Stimulated activated CD4-positive, alpha-beta T cell treated with anti-CD3 and anti-CD28 coated beads, Interleukin-4, amount 100 ng/mL, for 24 hours (primary cell): ENCODE measurements around the gene EML4.
"Not testable (repeated sequence)": the region's sequence is repeated elsewhere in the genome, so short reads cannot be mapped to it uniquely, and the experiment has no call there.

Experiments
- DNase-seq: peaks from one replicate; pipeline ENCODE4 v3.0.0-alpha.2; 2020

EML4 gene

GRCh38 chr2:42337846-42338566 is 168.9 kb downstream of the EML4 start:
- DNase-seq, result no peak

GRCh38 chr2:42338567-42339190 is 169.5 kb downstream of the EML4 start:
- no peak for DNase-seq

GRCh38 chr2:42339191-42339912 is 170.2 kb downstream of the EML4 start:
- DNase-seq, result no peak

- no peak for DNase-seq
Observed at GRCh38 chr2:42340045-42340937, 171.1 kb downstream of the EML4 start.

GRCh38 chr2:42340938-42341636 is 171.9 kb downstream of the EML4 start:
- DNase-seq, result no peak

GRCh38 chr2:42342061-42342794 is 173.1 kb downstream of the EML4 start:
- no peak for DNase-seq

GRCh38 chr2:42342795-42343241 is 173.7 kb downstream of the EML4 start:
- no peak for DNase-seq

GRCh38 chr2:42345986-42346385 is 176.8 kb downstream of the EML4 start:
- DNase-seq, result no peak

- not testable (repeated sequence) for DNase-seq
Observed at GRCh38 chr2:42346856-42347255, 177.7 kb downstream of the EML4 start.

GRCh38 chr2:42347518-42347917 is 178.4 kb downstream of the EML4 start:
- DNase-seq, result not testable (repeated sequence)

- DNase-seq, result no peak
Observed at GRCh38 chr2:42348113-42348805, 179.1 kb downstream of the EML4 start.

GRCh38 chr2:42350434-42351063 is 181.4 kb downstream of the EML4 start:
- DNase-seq, result no peak

- no peak for DNase-seq
Observed at GRCh38 chr2:42351864-42352263, 182.7 kb downstream of the EML4 start.

GRCh38 chr2:42353792-42354429 is 184.8 kb downstream of the EML4 start:
- no peak for DNase-seq

- no peak for DNase-seq
Observed at GRCh38 chr2:42359304-42359964, 190.3 kb downstream of the EML4 start.

GRCh38 chr2:42359965-42360483 is 190.9 kb downstream of the EML4 start:
- no peak for DNase-seq

- DNase-seq, result no peak
Observed at GRCh38 chr2:42360493-42360889, 191.3 kb downstream of the EML4 start.

GRCh38 chr2:42360890-42361727 is 192.0 kb downstream of the EML4 start, which contains the start of gene COX7A2L:
TSS of gene COX7A2L (minus strand) at chr2:42361217. CDS start at chr2:42361161, 56 bp downstream.
- peak; percentile 96 for DNase-seq
